ENCODE measurements around the gene LRRC27.

GRCh38 chr10:132427939-132428367 lies 96.0 kb downstream of the LRRC27 start:
- TF ChIP-seq, protein P1, sequence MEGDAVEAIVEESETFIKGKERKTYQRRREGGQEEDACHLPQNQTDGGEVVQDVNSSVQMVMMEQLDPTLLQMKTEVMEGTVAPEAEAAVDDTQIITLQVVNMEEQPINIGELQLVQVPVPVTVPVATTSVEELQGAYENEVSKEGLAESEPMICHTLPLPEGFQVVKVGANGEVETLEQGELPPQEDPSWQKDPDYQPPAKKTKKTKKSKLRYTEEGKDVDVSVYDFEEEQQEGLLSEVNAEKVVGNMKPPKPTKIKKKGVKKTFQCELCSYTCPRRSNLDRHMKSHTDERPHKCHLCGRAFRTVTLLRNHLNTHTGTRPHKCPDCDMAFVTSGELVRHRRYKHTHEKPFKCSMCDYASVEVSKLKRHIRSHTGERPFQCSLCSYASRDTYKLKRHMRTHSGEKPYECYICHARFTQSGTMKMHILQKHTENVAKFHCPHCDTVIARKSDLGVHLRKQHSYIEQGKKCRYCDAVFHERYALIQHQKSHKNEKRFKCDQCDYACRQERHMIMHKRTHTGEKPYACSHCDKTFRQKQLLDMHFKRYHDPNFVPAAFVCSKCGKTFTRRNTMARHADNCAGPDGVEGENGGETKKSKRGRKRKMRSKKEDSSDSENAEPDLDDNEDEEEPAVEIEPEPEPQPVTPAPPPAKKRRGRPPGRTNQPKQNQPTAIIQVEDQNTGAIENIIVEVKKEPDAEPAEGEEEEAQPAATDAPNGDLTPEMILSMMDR (IDR thresholded peaks at IDR 0.05), result no peak
- TF ChIP-seq POLR2A (IDR thresholded peaks at IDR 0.05) (no peak), POLR2AphosphoS5 (IDR thresholded peaks at IDR 0.05) (no peak)
